H9 (cell line): ENCODE data around the gene ZBED2. TPM values are rescaled to one million over a fixed set of nuclear protein-coding genes. Genes with fewer than 3 reads are reported as not detected.

Source experiments
- DNase-seq: peaks from one replicate; pipeline ENCODE4 v3.0.0-alpha.2; 2017
- H2AFZ ChIP-seq: one replicate; pipeline ENCODE4 v1.6.1; 2013; ENCODE audit warnings: mild to moderate bottlenecking, low read length, control low read depth, moderate library complexity
- H2AK5ac ChIP-seq: 2 replicates; pipeline ENCODE4 v1.6.1; 2013; ENCODE audit warnings: low read length, control low read depth, mixed read lengths; ENCODE audit not compliant: insufficient read length
- H2BK120ac ChIP-seq: one replicate; pipeline ENCODE4 v1.6.1; 2013; ENCODE audit warnings: low read depth, mild to moderate bottlenecking, low read length, control low read depth, inconsistent platforms; ENCODE audit not compliant: poor library complexity, severe bottlenecking
- H2BK12ac ChIP-seq: 2 replicates; pipeline ENCODE4 v1.6.1; 2013; ENCODE audit warnings: low read length, control low read depth, mixed read lengths, low read depth; ENCODE audit not compliant: insufficient read length
- H2BK15ac ChIP-seq: 2 replicates; pipeline ENCODE4 v1.6.1; 2013; ENCODE audit warnings: low read depth, low read length, control low read depth
- H2BK20ac ChIP-seq: one replicate; pipeline ENCODE4 v1.6.1; 2013; ENCODE audit warnings: low read depth, mild to moderate bottlenecking, low read length, control low read depth, inconsistent platforms; ENCODE audit not compliant: poor library complexity, severe bottlenecking
- H2BK5ac ChIP-seq: 2 replicates; pipeline ENCODE4 v1.6.1; 2013; ENCODE audit warnings: low read length, control low read depth, mixed read lengths; ENCODE audit not compliant: insufficient read length
- H3K14ac ChIP-seq: 2 replicates; pipeline ENCODE4 v1.6.1; 2013; ENCODE audit warnings: low read length, control low read depth; ENCODE audit not compliant: insufficient read depth
- H3K18ac ChIP-seq: 2 replicates; pipeline ENCODE4 v1.6.1; 2013; ENCODE audit warnings: low read depth, mild to moderate bottlenecking, mixed read lengths, low read length, control low read depth; ENCODE audit not compliant: insufficient read length
- H3K23ac ChIP-seq: 2 replicates; pipeline ENCODE4 v1.6.1; 2013; ENCODE audit warnings: low read length, control low read depth, mixed read lengths, low read depth; ENCODE audit not compliant: insufficient read length
- H3K23me2 ChIP-seq: 2 replicates; pipeline ENCODE4 v1.6.1; 2013; ENCODE audit warnings: low read depth, mild to moderate bottlenecking, mixed read lengths, low read length, control low read depth; ENCODE audit not compliant: insufficient read length, poor library complexity, severe bottlenecking
- H3K27ac ChIP-seq: 2 replicates; pipeline ENCODE4 v1.5.1; 2013; ENCODE audit warnings: low read length, control low read depth, mixed read lengths, low read depth; ENCODE audit not compliant: insufficient read length
- H3K27me3 ChIP-seq: 2 replicates; pipeline ENCODE4 v1.6.1; 2013; ENCODE audit warnings: low read length, control low read depth, inconsistent platforms; ENCODE audit not compliant: insufficient read depth
- H3K4ac ChIP-seq: 2 replicates; pipeline ENCODE4 v1.6.1; 2013; ENCODE audit warnings: low read depth, mild to moderate bottlenecking, control low read depth, inconsistent platforms, low read length, moderate library complexity
- H3K4me1 ChIP-seq: 2 replicates; pipeline ENCODE4 v1.6.1; 2013; ENCODE audit warnings: low read length, control low read depth, inconsistent platforms; ENCODE audit not compliant: insufficient read depth
- H3K4me2 ChIP-seq: 2 replicates; pipeline ENCODE4 v1.6.1; 2013; ENCODE audit warnings: low read length, control low read depth, mixed read lengths; ENCODE audit not compliant: insufficient read length, insufficient read depth
- H3K56ac ChIP-seq: 2 replicates; pipeline ENCODE4 v1.6.1; 2013; ENCODE audit warnings: low read depth, mild to moderate bottlenecking, mixed read lengths, low read length, control low read depth; ENCODE audit not compliant: insufficient read length
- H3K79me1 ChIP-seq: 2 replicates; pipeline ENCODE4 v1.6.1; 2013; ENCODE audit warnings: low read depth, mild to moderate bottlenecking, moderate library complexity, low read length, control low read depth, inconsistent platforms; ENCODE audit not compliant: insufficient read depth, poor library complexity, severe bottlenecking
- H3K79me2 ChIP-seq: 2 replicates; pipeline ENCODE4 v1.6.1; 2013; ENCODE audit warnings: low read length, control low read depth, inconsistent platforms; ENCODE audit not compliant: insufficient read depth
- H3K9ac ChIP-seq: 2 replicates; pipeline ENCODE4 v1.6.1; 2013; ENCODE audit warnings: low read length, control low read depth, mixed read lengths; ENCODE audit not compliant: insufficient read length; ENCODE audit errors: extremely low read depth
- H3K9me3 ChIP-seq: one replicate; pipeline ENCODE4 v1.6.1; 2013; ENCODE audit warnings: low read depth, low read length, inconsistent platforms; ENCODE audit not compliant: control insufficient read depth
- H3T11ph ChIP-seq: one replicate; pipeline ENCODE4 v1.6.1; 2013; ENCODE audit warnings: mild to moderate bottlenecking, low read length, control low read depth, inconsistent platforms
- H4K20me1 ChIP-seq: one replicate; pipeline ENCODE4 v1.6.1; 2013; ENCODE audit not compliant: control insufficient read depth, insufficient read length, insufficient read depth
- H4K5ac ChIP-seq: 2 replicates; pipeline ENCODE4 v1.6.1; 2013; ENCODE audit warnings: low read depth, mild to moderate bottlenecking, mixed read lengths, low read length, control low read depth; ENCODE audit not compliant: insufficient read length
- H4K8ac ChIP-seq: replicated peaks from 2 replicates; pipeline ENCODE4 v1.6.1; 2013; ENCODE audit warnings: low read length, control low read depth, mixed read lengths, low read depth; ENCODE audit not compliant: insufficient read length
- H4K91ac ChIP-seq: 2 replicates; pipeline ENCODE4 v1.6.1; 2013; ENCODE audit warnings: low read depth, mild to moderate bottlenecking, moderate library complexity, mixed read lengths, low read length, control low read depth; ENCODE audit not compliant: insufficient read length
- H3K27ac Mint-ChIP-seq, 3 experiments: 2 replicates in 2 of 3; 3 replicates in 1 of 3; pipeline ENCODE4 v1.8.0; 2020 to 2021; ENCODE audit warnings: mixed read lengths in 3 of 3, mild to moderate bottlenecking in 1 of 3, moderate library complexity in 1 of 3
- H3K27me3 Mint-ChIP-seq: 2 replicates; pipeline ENCODE4 v1.8.0; 2021; ENCODE audit warnings: low read depth, mild to moderate bottlenecking, moderate library complexity, mixed read lengths
- H3K36me3 Mint-ChIP-seq, 3 experiments: 2 replicates in 2 of 3; 3 replicates in 1 of 3; pipeline ENCODE4 v1.8.0; 2020 to 2021; ENCODE audit warnings: low read depth in 3 of 3, mixed read lengths in 3 of 3; ENCODE audit not compliant: insufficient read depth in 1 of 3
- H3K4me1 Mint-ChIP-seq, 2 experiments: 2 replicates each; pipeline ENCODE4 v1.8.0; 2020; ENCODE audit warnings: mixed read lengths in 2 of 2
- H3K4me3 Mint-ChIP-seq, 2 experiments: 2 replicates in 1 of 2; 3 replicates in 1 of 2; pipeline ENCODE4 v1.8.0; 2020 to 2021; ENCODE audit warnings: mild to moderate bottlenecking in 2 of 2, mixed read lengths in 2 of 2, moderate library complexity in 1 of 2
- H3K9me3 Mint-ChIP-seq, 2 experiments: 2 replicates in 1 of 2; 3 replicates in 1 of 2; pipeline ENCODE4 v1.8.0; 2020; ENCODE audit warnings: mild to moderate bottlenecking in 2 of 2, mixed read lengths in 2 of 2, moderate library complexity in 1 of 2
- WGBS: extraction: QIAGEN DNeasy Blood & Tissue Kit; methylation state at CpG from one replicate; pipeline ENCODE4 v1.1.7; 2013; ENCODE audit warnings: missing lambda C conversion rate, low lambda C conversion rate, mixed read lengths; ENCODE audit not compliant: insufficient read length; ENCODE audit errors: extremely low coverage; 5-methylcytosine and 5-hydroxymethylcytosine counted together
- total RNA-seq: library from RNA; stranded (reverse); gene quantifications from 2 replicates; pipeline ENCODE4 v1.2.1, GENCODE V29; 2021
- TF ChIP-seq, protein P1 (sequence below): fragments of 200-600 bp; sonication (generic); conservative IDR thresholded peaks from 3 replicates; pipeline ENCODE4 v1.8.0; 2021; ENCODE audit warnings: antibody characterized with exemption, mild to moderate bottlenecking

ZBED2 gene
- total RNA-seq, 1 experiment from 2014 or later = not detected

DNA sequence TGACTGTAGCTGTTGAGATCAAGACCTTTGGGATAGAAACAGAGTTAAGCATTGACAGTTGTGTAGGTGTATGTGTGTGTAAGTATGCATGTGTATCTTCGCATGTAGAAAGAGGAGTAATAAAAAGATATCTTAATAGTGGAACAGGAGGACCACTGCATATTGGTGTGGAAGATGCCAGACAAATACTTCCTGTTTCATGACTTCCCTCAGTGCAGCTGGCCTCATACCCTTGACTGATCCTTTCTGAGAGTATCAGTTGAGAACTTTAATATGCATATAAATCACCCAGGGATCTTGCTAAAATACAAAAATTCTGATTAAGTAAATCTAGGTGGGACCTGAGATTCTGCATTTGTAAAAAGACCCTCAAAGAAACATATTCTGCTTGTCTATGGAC lies 8.5 kb upstream of the ZBED2 start:
- WGBS = no CpG with 5 or more reads among the region's 1 CpG
- Histone ChIP-seq H3T11ph (no peak overlapping the region), H3K18ac (no peak overlapping the region), H3K9ac (no peak overlapping the region), H3K4ac (no peak overlapping the region), H4K8ac (no peak overlapping the region), H2BK5ac (no peak overlapping the region), H3K23me2 (no peaks in the 10 kb centered on the region), H4K20me1 (no peaks in the 10 kb centered on the region), H4K91ac (no peak overlapping the region), H2AK5ac (no peak overlapping the region), H3K14ac (no peak overlapping the region), H3K27me3 (no peaks in the 10 kb centered on the region), H3K4me2 (no peak overlapping the region), H3K23ac (no peak overlapping the region), H3K27ac (no peak overlapping the region), H2BK12ac (no peak overlapping the region), H3K4me1 (no peaks in the 10 kb centered on the region), H3K9me3 (no peaks in the 10 kb centered on the region), H3K79me2 (no peaks in the 10 kb centered on the region), H2BK20ac (no peak overlapping the region), H2AFZ (no peak overlapping the region), H2BK15ac (no peak overlapping the region), H3K56ac (no peak overlapping the region), H4K5ac (no peak overlapping the region), H3K79me1 (no peaks in the 10 kb centered on the region), H2BK120ac (no peak overlapping the region)
- no peak overlapping the region for H3K27ac Mint-ChIP-seq
- TF ChIP-seq, protein P1, sequence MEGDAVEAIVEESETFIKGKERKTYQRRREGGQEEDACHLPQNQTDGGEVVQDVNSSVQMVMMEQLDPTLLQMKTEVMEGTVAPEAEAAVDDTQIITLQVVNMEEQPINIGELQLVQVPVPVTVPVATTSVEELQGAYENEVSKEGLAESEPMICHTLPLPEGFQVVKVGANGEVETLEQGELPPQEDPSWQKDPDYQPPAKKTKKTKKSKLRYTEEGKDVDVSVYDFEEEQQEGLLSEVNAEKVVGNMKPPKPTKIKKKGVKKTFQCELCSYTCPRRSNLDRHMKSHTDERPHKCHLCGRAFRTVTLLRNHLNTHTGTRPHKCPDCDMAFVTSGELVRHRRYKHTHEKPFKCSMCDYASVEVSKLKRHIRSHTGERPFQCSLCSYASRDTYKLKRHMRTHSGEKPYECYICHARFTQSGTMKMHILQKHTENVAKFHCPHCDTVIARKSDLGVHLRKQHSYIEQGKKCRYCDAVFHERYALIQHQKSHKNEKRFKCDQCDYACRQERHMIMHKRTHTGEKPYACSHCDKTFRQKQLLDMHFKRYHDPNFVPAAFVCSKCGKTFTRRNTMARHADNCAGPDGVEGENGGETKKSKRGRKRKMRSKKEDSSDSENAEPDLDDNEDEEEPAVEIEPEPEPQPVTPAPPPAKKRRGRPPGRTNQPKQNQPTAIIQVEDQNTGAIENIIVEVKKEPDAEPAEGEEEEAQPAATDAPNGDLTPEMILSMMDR = no peak
- H3K4me3 Mint-ChIP-seq = no peak overlapping the region
- peaks cover 0 to 3% of the 10 kb centered on the region in 2 experiments; a peak in 1 of 4 replicates for H3K4me1 Mint-ChIP-seq
- no peaks in the 10 kb centered on the region for H3K36me3 Mint-ChIP-seq
- no peak for DNase-seq
- peaks cover 2% of the 10 kb centered on the region; the same call in 1 of the 2 replicates for H3K27me3 Mint-ChIP-seq
- H3K9me3 Mint-ChIP-seq = no peaks in the 10 kb centered on the region
